BLaER1 treated with 17β-estradiol and CSF1 and Interleukin-3, amounts not matched to agents 10 nM and 100 nM (cell line): ENCODE results near the gene PDZD4.

Experiments
- H3K27ac ChIP-seq, 11 experiments: shearing (Covaris generic); formaldehyde crosslinking; 2 replicates each; pipeline ENCODE4 v1.8.1; 2022
- H3K27me3 ChIP-seq, 11 experiments: shearing (Covaris generic); formaldehyde crosslinking; 2 replicates each; pipeline ENCODE4 v1.8.1; 2022
- H3K36me3 ChIP-seq, 11 experiments: shearing (Covaris generic); formaldehyde crosslinking; 2 replicates each; pipeline ENCODE4 v1.8.1; 2022
- H3K4me1 ChIP-seq, 10 experiments: shearing (Covaris generic); formaldehyde crosslinking; 2 replicates each; pipeline ENCODE4 v1.8.1; 2022
- H3K4me2 ChIP-seq, 11 experiments: shearing (Covaris generic); formaldehyde crosslinking; 2 replicates each; pipeline ENCODE4 v1.8.1; 2022
- H3K4me3 ChIP-seq, 10 experiments: shearing (Covaris generic); formaldehyde crosslinking; 2 replicates each; pipeline ENCODE4 v1.8.1; 2022
- H3K9ac ChIP-seq, 11 experiments: shearing (Covaris generic); formaldehyde crosslinking; 2 replicates each; pipeline ENCODE4 v1.8.1; 2022
- H3K9me3 ChIP-seq, 11 experiments: shearing (Covaris generic); formaldehyde crosslinking; replicated peaks in 1 of 11; 2 replicates each; pipeline ENCODE4 v1.8.1; 2022
- H4K20me1 ChIP-seq, 11 experiments: shearing (Covaris generic); formaldehyde crosslinking; 2 replicates each; pipeline ENCODE4 v1.8.1; 2022
- Cebpa-rat ChIP-seq, 11 experiments: shearing (Covaris generic); IDR thresholded peaks; 2 replicates each; pipeline ENCODE4 v1.8.1; 2022

PDZD4 gene

GRCh38 chrX:153875391-153876111, 45.2 kb upstream of the PDZD4 start:
- Histone ChIP-seq H3K4me2 (no peak overlapping the region), H3K9ac (no peak overlapping the region), H4K20me1 (peaks cover 11 to 74% (median 47%) of the 10 kb centered on the region in 11 experiments; a peak in 17 of 22 replicates), H3K27ac (no peak overlapping the region), H3K36me3 (peaks cover 0 to 9% (median 0%) of the 10 kb centered on the region in 11 experiments; a peak in 2 of 22 replicates), H3K9me3 (no peaks in the 10 kb centered on the region), H3K27me3 (peaks cover 47 to 75% (median 66%) of the 10 kb centered on the region in 11 experiments), H3K4me3 (no peak overlapping the region), H3K4me1 (peaks cover 31 to 43% (median 42%) of the 10 kb centered on the region in 10 experiments)
- no peak for TF ChIP-seq Cebpa-rat (IDR thresholded peaks at IDR 0.05)

DNA sequence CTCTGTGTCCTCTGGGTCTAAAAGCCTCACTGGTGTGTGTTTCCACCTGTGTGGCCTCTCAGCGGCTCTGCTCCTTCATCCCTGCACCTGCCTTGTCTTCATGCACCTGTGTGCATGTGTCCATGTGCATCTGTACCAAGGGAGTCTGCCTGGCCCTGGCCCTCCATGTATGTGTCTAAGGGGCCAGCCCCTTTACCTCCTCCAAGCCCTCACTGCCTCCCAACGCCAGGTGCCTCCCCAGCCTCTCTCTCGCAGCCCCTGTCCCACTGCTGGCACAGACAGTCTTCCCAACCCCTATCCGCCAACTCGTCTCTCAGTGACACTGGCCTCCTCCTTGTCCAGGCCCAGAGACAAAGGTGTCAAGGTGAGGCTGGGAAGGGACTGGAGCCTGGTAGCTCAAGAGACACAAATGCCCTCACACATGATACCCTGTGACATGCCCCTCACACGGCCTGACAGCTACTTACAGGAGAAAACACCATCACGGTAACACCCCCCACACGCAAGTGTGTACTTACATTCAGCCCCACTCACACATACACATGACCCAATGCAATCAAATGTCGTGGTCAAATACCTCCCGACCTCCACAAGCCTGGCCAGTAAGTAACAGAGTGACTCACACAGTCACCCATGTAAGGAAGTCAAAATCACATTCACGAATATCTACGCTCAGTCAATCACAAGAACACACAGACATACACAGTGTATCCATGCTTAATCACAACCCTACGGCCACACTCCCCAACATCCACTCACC, 44.2 kb upstream of the PDZD4 start:
- Histone ChIP-seq H3K9me3 (no peaks in the 10 kb centered on the region), H3K4me2 (no peak overlapping the region), H3K4me3 (no peak overlapping the region), H3K9ac (no peak overlapping the region), H4K20me1 (peaks cover 11 to 74% (median 46%) of the 10 kb centered on the region in 11 experiments; a peak in 17 of 22 replicates), H3K4me1 (peaks cover 21 to 41% (median 33%) of the 10 kb centered on the region in 10 experiments), H3K36me3 (peaks cover 0 to 16% (median 0%) of the 10 kb centered on the region in 11 experiments; a peak in 3 of 22 replicates), H3K27me3 (peaks cover 39 to 75% (median 65%) of the 10 kb centered on the region in 11 experiments), H3K27ac (no peak overlapping the region)
- TF ChIP-seq Cebpa-rat (IDR thresholded peaks at IDR 0.05): no peak

- H3K9me3 ChIP-seq: no peaks in the 10 kb centered on the region
- peaks cover 17 to 36% (median 27%) of the 10 kb centered on the region in 10 experiments for H3K4me1 ChIP-seq
- H3K27me3 ChIP-seq: peaks cover 38 to 75% (median 65%) of the 10 kb centered on the region in 11 experiments
- peaks cover 11 to 74% (median 46%) of the 10 kb centered on the region in 11 experiments; a peak in 17 of 22 replicates for H4K20me1 ChIP-seq
- no peak overlapping the region for H3K27ac ChIP-seq
- H3K9ac ChIP-seq: no peak overlapping the region
- peaks cover 0 to 21% (median 0%) of the 10 kb centered on the region in 11 experiments; a peak in 3 of 22 replicates for H3K36me3 ChIP-seq
- no peak overlapping the region for H3K4me3 ChIP-seq
- TF ChIP-seq Cebpa-rat (IDR thresholded peaks at IDR 0.05): no peak
- no peak overlapping the region for H3K4me2 ChIP-seq
These were observed 43.7 kb upstream of the PDZD4 start for GRCh38 chrX:153874085-153874365.

- TF ChIP-seq Cebpa-rat (IDR thresholded peaks at IDR 0.05): no peak
- H3K27me3 ChIP-seq: peaks cover 38 to 75% (median 65%) of the 10 kb centered on the region in 11 experiments
These were observed 43.1 kb upstream of the PDZD4 start for GRCh38 chrX:153873282-153874084.

DNA sequence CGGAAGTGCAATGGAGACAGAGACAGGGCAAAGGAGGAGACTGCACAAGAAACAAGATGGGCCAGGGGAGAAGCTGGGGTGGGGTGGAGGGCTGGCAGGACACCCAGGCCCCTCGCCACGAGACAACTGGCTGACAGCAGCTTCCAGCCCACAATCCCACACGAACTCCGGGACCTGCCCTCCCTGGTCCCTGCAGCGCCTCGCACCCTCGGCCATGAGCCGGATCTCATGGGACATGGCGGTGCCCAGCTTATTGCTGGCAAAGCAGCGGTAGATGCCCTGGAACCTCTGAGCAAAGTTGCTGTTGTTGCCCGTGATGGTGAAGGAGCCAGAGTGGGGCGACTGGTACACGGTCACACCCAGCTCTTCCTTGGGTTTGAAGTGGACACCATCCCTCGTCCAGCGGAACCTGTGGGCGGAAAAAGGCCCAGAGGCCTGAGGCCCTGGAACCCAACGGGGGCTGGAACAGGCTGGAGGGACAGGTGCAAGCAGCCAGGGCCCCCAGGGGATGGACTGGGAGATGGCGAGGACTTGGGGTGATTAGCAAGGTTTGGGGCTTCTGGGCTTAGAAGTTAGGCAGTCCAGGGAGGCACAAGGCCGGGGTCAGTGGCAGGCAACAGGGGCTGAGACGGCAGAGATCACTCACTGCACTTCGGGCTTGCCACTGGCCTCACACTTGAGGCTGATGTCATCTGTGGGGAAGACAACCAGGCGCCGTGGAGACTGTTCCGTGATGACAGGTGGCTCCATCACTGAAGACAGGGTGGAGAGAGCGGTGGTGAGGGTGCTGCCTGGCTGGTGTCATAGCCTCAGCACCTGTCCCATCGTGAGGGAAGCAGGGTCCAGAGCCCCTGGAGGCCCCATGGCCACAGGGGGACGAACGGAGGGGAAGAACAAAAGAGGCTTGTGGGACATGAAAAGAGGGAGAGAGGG, 41.9 kb upstream of the PDZD4 start:
- Histone ChIP-seq H3K4me2 (no peak overlapping the region), H3K27ac (no peak overlapping the region), H3K27me3 (peaks cover 35 to 75% (median 66%) of the 10 kb centered on the region in 11 experiments), H3K4me3 (no peak overlapping the region), H3K9ac (no peak overlapping the region), H4K20me1 (peaks cover 11 to 66% (median 34%) of the 10 kb centered on the region in 11 experiments; a peak in 17 of 22 replicates), H3K36me3 (peaks cover 0 to 34% (median 0%) of the 10 kb centered on the region in 11 experiments; a peak in 4 of 22 replicates), H3K4me1 (peaks cover 0 to 18% (median 9%) of the 10 kb centered on the region in 10 experiments; a peak in 16 of 20 replicates), H3K9me3 (peaks cover 0 to 2% (median 0%) of the 10 kb centered on the region in 11 experiments; a peak in 3 of 22 replicates)
- no peak for TF ChIP-seq Cebpa-rat (IDR thresholded peaks at IDR 0.05)

More at GRCh38 chrX:153873282-153874084, 43.1 kb upstream of the PDZD4 start:
- H3K9me3 ChIP-seq: no peaks in the 10 kb centered on the region
- no peak overlapping the region for H3K9ac ChIP-seq
- no peak overlapping the region for H3K27ac ChIP-seq
- no peak overlapping the region for H3K4me2 ChIP-seq
- H3K4me3 ChIP-seq: no peak overlapping the region
- H3K36me3 ChIP-seq: peaks cover 0 to 24% (median 0%) of the 10 kb centered on the region in 11 experiments; a peak in 3 of 22 replicates
- peaks cover 12 to 31% (median 22%) of the 10 kb centered on the region in 10 experiments for H3K4me1 ChIP-seq
- H4K20me1 ChIP-seq: peaks cover 11 to 74% (median 40%) of the 10 kb centered on the region in 11 experiments; a peak in 17 of 22 replicates

- Histone ChIP-seq H3K4me3 (no peak overlapping the region), H3K36me3 (peaks cover 0 to 42% (median 0%) of the 10 kb centered on the region in 11 experiments; a peak in 4 of 22 replicates), H3K4me1 (peaks cover 0 to 11% (median 2%) of the 10 kb centered on the region in 10 experiments; a peak in 6 of 20 replicates), H3K27ac (no peak overlapping the region), H4K20me1 (peaks cover 11 to 66% (median 34%) of the 10 kb centered on the region in 11 experiments; a peak in 17 of 22 replicates), H3K4me2 (no peak overlapping the region), H3K9me3 (peaks cover 0 to 10% (median 0%) of the 10 kb centered on the region in 11 experiments; a peak in 4 of 22 replicates), H3K9ac (no peak overlapping the region), H3K27me3 (peaks cover 35 to 82% (median 73%) of the 10 kb centered on the region in 11 experiments)
- TF ChIP-seq Cebpa-rat (IDR thresholded peaks at IDR 0.05): no peak
These were observed 41.1 kb upstream of the PDZD4 start for GRCh38 chrX:153871451-153871850.

DNA sequence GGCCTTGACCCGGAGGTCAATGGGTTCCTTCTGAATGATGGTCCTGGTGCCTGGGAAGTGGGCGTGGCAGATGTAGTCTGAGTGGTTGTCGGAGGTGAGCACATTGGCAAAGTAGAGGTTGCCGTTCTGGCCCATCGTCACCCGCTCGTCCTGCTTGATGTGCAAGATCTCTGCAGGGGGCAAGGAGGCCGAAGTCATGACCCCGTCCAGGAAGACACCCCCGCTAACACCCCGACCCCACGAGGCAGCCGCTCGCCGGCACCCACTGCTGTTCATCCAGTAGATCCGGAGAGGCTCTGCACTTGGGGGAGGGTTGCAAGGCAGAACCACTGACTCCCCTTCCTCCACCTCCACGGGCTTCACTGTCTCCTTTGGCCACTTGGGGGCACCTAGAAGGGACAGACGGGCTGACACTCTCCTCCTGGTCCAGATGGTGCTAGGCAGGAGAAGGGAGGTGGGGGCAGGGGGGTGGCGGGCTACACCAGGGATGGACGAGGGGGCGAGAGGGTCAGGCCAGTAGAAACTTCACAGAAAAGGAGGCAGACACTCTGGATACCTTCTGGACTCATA, 40.5 kb upstream of the PDZD4 start:
- Histone ChIP-seq H3K9me3 (peaks cover 0 to 12% (median 0%) of the 10 kb centered on the region in 11 experiments; a peak in 4 of 22 replicates), H3K27ac (no peak overlapping the region), H4K20me1 (peaks cover 11 to 66% (median 34%) of the 10 kb centered on the region in 11 experiments; a peak in 17 of 22 replicates), H3K9ac (no peak overlapping the region), H3K36me3 (peaks cover 0 to 47% (median 0%) of the 10 kb centered on the region in 11 experiments; a peak in 4 of 22 replicates), H3K4me1 (peaks cover 0 to 10% (median 0%) of the 10 kb centered on the region in 10 experiments; a peak in 4 of 20 replicates), H3K27me3 (peaks cover 35 to 88% (median 76%) of the 10 kb centered on the region in 11 experiments), H3K4me3 (no peak overlapping the region), H3K4me2 (no peak overlapping the region)
- TF ChIP-seq Cebpa-rat (IDR thresholded peaks at IDR 0.05): no peak
